HG02642 (cell line): ENCODE data around the gene TACC2.

Experiments used
- ATAC-seq: cut with Tn5 transposase; IDR thresholded peaks from one replicate; pipeline ENCODE4 v1.9.1; 2021; ENCODE audit warnings: mild to moderate bottlenecking; ENCODE audit not compliant: unreplicated experiment, poor library complexity

The TACC2 gene

DNA sequence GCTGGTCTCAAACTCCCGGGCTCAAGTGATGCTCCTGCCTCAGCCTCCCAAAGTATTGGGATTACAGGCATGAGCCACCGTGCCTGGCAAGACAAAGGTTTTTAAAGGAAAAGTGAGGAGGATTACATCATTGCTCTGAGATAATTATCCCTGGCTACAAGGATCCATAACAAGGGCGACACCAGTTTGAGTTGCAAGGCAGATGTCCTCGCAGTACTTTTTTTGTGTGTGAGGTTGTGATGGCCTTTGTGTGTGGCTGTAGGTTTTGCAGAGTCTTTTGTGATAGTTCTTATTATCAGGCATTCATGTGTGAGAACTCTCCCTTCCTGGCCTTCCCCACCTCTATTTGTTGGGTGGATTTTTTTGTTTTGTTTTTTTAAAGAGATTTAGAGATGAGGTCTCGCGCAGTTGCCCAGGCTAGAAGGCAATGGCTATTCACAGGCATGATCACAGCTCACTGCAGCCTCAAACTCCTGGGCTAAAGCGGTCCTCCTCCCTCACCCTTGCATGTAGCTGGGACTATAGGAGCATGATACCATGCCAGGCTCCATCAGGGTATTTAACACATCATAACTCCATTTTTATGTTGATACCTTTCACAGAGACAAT lies 292.2 kb downstream of the TACC2 start:
- ATAC-seq: no peak

DNA sequence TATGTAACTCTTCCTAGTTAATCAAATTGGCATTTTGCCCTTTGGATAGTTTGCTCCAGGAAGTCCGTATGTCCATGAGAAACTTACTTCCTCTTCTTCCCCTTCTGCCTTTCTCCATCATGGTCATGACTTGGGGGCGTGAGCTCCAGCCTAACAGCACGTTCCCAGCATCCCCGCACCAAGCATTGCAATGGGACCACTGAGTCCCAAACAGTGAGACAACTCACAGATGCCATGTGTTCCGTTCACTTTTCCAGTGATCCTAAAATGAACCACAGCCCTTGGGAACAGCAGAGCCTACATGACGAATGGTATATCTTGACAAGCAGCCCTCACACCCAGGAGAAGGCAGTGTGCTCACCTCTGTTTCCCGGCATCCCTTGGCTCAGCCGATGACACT lies 292.8 kb downstream of the TACC2 start:
- no peak for ATAC-seq

DNA sequence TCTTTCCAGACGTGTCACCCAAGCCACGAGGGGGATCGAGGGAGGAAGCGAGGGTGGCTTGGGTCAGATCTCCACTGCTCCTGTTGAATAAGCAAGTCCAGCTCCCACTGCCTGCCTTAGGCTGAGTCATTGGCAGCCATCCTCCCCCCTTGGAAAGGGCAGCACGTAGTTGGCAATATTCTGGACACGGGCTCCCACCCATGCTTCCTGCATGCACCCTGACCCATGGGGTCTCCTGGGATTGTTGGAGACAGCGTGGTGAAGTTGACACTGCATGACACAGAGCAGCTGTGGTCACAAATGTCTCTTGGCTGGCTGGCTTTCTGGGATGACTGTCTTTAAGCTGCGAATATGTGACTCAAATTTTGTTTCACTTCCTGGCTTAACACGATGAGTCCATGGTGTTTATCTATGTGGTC lies 293.3 kb downstream of the TACC2 start:
- no peak for ATAC-seq

DNA sequence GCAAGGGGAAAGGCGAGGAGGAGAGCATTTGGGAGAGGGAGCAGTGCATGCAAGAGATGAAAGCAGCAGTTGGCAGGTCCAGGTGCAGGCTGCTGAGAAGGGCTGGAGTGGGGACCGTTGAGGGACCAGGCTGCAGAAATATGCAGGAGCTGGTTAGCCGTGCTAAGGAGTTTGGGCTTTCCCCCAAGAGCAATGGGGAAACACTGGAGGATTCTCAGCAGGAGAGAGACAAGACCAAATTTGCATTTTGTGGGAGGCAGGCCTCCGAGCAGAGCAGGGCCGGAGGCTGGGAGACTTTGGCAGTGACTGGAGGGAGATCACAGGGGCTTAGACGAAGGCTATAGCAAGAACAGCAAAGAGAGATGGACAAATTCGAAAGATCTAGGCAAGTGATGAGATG lies 293.9 kb downstream of the TACC2 start:
- ATAC-seq: no peak

DNA sequence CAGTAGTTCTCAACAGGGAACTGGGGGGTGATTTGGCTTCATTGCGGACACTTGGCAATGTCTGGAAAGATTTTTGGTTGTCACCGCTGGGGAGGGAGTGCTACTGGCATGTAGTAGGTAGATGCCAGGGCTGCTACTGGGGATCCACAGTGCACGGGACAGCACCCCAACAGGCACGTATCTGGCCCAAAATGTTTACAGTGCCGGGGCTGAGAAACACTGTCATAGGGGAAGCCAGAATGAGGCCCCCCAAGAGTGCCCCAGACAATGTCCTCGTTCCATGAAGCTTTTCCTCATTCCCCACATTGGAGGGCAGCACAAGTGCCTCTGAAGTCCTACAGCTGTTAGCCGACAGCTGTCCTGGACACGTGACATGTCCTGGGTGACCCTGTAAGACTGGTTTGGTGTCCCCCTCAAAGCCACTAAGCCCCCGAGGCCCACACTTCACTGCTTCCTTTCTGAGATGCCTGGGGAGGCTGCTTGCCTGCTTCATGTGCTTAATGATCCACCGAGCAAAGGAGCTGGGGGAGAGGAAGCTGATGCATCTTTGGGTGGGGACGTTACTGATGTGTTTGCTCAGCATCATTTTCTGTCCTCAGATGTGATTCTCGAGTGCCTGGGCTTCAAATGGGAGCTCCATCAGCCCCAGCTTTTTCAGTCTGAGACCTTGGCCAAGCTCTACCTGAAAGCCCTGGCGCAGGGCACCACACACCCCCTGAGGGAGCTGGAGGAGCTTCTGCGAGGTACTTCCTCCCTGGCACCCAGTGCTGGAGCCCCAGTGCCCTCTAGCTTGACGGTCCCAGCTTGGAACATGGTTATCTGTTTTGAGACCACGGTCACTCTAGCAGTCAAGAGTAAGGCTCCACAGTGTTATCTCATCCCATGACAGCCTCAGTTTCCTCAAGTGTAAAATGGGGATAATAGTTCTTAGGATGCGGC lies 296.8 kb downstream of the TACC2 start:
- no peak for ATAC-seq

DNA sequence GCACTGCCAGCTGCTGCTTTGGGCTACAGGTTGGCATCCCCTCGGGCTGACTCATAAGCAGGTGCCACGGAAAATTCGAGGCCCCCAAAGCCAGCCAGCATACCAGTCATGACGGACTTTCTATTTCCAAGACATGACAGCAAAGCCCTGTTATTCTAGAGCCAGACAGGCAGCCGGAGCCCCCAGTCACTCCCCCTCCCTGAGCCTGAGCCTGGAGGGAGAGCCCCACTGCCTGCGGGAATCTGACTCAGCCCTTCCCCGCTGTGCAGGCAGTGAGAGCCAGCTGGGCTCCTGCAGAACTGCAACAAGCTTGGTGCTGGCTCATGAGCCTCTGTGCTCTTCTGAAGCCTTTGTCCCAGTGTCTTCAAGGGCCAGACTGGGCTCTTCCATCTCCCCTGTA lies 297.9 kb downstream of the TACC2 start:
- no peak for ATAC-seq

DNA sequence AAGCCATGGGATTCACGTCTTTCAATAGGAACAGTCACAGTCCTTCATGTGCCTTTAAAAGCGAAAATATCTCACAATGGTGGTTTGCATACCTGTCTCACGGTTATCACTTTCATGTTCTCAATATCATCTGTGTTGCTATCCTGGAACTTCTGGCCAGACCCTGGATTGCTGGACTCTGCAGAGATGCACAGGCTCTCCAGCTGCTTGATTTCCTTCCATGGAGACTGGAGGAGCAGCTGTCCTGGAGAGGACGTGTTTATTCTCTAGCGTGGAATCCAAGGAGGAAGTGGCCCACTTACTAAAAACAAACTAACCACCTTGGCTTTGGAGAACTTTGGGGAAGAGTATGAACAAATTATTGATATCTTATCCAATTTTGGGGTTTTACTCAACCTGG lies 298.6 kb downstream of the TACC2 start:
- no peak for ATAC-seq

DNA sequence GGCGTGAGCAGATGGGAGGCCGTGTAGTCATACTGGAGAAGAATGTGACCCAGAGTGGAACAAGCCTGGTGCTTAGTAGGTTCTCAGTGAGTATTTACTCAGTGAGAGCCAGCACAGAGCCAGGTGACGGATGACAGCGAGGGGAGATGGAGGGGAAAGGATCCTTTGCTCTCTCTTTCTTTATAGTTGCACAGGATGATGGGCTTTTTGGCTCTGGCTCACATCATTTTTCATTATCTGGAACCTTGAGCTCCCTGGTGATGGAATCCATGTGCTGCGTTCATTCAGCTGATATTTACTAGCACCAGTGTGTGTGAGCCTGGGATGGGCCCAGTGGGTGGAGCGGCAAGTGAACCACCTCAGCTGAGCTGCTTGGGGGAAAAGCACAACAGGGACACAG lies 299.3 kb downstream of the TACC2 start:
- ATAC-seq: no peak

DNA sequence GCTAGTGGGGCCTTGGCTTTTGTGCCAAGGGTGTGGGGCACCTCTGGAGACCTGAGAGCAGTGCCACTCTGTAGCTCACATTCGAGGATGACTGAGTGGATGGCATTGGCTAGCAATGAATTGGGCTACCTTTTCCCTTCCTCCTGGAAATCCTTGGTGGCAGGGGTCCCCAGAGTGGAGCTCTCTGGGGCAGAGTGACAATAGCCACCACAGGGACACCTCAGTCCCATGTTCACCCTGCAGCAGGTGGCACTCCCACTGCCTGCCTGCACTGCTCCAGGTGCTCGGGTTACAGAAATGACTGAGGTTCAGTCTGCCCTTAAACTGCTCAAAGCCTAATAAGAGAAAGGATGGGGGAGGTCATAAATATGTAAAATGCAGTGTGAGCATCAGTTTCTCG lies 300.0 kb downstream of the TACC2 start:
- no peak for ATAC-seq

DNA sequence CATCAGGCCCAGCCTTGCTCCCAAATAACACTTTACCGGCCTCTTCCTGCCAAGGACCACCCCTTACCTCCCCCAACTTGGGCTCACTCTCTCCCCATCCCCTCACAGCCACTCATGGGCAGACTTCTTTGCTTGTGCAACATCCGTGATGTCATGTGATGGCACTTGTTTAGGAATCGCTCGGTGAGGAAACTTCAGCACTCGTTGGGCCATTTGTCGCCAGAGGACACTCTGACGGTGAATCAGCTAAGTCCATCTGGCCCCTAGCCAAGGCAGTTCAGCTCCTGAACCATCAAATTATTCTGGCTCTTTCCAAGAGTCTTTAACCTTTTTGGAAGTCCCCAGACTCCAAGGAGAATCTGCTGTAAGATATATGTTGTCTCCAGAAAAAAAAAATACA lies 301.4 kb downstream of the TACC2 start:
- no peak for ATAC-seq

DNA sequence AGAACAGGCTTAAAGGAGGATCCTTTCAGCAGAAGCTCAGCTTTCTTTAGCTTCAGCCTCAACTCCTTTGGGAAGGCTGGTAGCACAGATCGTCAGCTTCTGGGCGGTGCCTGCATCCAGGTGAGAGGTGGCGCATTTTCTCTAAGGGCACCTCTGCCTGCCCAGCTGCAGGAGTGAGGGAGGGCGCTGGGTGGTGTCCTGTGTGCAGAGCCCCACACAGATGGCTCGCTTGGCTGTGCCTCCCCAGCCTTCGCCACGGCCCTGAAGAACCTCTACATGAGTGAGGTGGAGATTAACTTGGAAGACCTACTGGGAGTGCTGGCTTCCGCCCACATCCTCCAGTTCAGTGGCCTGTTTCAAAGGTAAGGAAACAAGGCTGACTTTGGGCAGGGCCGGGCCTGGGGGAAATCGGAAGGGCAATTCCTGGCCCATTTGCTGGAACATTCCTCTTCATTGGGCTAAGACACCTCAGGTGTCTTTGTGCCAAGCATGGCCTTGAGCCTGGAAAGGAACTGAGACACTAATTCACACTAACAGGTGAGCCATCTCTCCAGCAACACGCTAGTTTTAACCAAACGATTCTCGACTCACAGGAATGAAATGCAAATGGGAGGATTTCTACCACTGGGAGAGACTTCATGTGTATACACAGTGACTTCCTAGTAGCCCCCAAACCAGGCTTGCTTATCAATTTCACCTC lies 302.0 kb downstream of the TACC2 start:
- no peak for ATAC-seq

DNA sequence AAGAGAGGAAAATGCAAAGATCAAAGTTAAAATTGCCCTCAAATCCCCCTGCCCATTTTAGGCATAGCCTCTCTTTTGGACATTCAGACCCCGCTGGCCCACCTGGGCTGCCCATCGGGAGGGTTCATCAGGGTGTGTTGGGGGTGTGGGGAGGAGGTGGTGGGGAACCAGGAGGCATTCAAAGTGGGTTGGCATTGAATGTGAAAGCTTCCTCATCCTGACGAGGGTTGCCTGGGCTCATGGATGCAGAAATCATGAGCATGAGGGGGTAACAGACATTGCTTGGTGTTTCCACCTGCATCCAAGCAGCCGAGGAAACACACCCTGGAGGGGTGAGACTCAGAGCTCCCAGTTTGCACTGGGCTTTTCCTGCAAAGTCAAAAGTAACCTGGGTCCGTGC lies 302.8 kb downstream of the TACC2 start:
- ATAC-seq: no peak

DNA sequence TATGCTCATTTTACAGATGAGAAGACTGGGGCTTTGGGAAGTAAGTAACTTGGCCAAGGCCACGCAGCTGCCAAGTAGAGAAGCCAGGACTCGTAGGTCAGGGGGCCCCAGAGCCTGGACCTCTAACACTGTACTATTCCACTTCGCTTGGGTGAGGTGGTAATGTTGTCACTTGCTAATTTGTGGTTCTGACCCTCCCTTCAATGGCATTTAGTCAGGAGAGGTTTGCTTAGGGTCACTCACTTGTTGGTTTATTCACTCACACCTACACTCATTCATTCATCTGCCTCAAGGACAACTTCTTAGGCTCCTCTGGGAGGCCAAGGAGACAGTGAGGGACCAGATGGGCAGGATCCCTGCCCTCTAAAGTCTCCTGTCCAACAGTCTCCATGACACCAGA lies 303.4 kb downstream of the TACC2 start:
- ATAC-seq: no peak

DNA sequence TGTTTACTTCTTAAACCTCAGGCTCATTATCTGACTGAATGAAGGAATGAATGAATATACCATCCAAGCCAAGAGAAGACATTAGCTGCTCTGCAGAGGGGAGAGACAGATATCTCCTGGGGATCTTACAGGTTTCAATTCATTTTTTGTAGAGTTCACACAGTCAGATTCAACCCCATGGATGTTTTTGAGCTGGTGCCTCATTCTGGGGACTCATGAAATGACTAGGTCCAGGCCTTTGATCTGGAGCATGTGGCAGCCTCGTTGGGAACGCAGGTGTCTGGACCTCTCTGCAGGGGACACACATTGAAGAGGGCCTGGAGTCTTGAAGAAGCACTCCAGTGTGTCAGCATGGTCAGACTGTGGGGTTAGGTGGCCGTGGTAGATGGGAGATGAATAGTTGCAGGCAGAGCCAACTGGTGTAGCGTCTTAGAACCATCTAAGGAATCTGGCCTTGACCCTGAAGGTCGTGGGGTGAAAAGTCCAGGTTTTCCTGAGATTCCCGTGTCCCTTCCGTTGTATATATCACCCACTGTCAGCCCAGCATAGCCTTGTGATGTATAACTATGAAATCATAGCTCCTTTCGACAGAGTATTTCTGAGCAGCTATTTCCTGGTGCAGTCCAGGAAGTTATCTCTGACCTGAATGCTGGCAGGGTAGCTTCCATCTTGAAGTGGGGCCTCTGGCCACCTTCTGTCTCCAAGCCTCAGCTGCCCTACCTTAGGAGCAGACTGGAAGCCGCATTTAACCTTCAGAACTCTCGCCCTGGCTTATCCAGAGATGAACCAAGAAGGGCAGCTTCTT lies 304.4 kb downstream of the TACC2 start:
- no peak for ATAC-seq

DNA sequence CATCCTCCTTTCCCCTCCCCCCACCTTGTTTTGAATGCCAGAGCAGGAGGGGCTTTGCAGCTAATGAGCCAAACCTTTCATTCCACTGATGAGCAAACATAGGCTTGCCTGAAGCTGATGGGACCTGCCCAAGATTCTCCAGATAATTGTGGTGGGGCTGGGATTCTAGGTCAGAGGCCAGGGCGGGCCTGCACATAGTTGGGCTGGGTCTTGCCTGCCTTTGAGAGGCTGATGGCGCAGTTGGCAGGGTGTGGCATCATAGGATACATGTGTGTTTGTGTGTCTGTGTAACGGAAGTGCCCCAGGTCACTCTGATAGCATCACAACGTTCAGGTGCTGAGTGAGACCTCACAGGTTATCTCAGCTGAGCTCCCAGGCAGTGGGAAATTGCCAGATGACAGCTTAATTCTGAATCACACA lies 305.0 kb downstream of the TACC2 start:
- ATAC-seq: no peak

DNA sequence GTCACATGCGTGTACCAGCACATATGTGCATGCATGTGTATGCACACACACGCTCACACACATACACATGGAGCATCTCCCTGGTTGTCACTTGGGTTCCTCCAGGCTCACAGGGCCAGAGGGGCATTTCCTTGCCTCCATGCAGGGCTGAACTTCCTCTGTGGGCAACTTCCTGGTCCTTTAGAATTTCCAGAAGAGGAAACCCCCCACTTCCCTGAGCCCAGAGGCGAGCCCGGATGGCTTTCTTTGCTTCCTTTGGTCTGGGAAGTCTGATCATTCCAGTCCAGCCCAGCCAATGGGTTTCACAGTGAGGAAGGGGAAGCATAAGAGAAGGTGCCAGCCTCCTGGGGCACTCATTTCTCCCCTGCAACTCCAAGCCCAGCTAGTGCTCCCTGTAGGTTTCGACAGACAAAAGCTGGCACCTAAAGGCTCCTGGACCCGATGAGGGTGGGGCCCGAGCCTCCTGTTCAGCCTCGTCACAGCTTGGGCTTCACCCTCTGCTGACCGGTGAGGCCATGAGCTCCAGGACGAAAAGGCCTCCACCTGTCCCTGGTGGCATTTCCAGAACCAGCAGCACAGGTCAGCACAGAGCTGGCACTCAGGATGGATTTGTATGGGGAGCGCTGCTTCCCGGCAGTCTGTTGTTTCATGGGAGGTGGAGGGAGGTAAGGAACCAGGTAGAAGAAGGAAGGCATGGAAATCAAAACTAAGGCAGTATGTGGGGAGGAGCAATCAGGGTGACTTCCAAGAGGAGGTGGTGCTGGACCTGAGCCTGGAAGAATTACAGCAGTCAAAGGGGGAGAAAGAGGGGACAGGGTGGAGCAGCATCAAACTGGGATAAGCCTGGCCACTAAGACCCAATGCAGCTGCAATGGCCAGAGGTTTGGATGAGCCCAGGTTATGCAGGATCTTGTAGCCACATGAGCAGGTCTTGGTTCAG lies 305.8 kb downstream of the TACC2 start:
- no peak for ATAC-seq

DNA sequence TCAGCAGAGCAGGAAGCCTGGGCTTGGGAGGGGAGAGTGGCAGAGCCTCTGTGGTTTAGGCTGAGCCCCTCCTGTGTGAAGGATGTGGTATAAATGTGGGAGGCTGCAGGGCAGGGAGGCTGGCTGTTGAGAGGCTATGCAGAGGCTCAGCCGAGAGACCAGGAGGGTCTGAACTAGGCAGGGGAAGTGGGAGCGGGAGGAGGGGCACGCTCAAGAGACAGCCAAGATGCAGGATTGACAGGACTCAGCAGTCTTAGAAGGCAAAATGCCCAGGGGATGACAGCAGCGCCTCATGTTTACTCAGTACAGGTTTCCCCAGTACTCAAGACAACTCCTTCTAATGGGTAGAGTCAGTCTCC lies 306.5 kb downstream of the TACC2 start:
- ATAC-seq: no peak

DNA sequence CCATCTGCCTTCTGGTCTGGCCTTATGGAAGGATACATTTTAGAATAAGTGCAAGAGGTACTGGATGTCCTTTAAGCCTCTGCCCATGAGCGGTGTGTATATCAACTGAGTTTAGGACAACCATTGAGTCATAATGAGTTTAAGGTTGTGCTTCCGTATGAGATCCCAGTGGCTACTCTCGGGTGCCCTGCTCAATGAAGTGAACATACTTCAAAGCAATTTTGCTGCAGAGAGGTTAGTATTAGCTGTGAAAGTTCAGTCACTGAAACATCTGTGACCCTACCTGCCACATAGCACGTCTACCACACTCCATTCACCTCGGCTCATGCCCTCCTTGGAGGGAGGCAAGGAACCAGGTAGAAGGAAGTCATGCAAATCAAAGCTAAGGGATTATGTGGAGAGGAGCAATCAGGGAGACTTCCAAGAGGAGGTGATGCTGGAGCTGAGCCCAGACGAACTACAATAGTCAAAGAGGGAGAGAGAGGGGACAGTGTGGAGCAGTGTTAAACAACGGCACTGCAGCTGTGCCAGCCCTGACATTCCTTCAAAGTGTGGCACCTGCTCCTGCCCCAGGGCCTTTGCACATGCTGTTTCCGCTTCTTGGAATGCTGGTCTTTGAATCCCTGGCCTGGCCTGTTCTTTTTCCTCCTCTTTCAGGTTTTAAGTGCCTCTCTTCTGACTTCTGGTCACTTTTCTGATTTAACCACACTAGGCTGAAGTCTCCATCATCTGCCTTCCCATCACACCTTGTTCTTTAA lies 307.6 kb downstream of the TACC2 start:
- ATAC-seq: no peak

DNA sequence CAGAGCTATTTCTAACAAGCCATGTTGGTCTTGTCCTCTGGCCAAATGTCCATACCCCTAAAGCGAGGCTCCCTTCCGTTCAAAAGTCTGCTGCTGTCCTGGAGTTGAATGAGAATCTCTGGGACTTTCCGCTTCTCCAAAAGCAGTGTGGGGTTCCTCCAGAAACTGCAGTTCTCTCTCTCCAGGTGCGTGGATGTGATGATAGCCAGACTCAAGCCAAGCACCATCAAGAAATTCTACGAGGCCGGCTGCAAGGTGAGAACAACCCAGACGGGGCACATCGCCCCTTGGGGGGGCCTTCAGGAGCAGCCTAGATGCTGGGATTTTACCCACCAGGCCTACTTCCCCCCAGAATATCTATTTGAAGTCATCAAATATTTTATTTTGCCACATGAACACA lies 308.6 kb downstream of the TACC2 start:
- no peak for ATAC-seq
